RWPE2 (cell line): Measurements from ENCODE around the gene CAMKV.
"Not testable (repeated sequence)": the region's sequence is repeated elsewhere in the genome, so short reads cannot be mapped to it uniquely, and the experiment has no call there.

Experiments used
- ATAC-seq: fragments of 200-7000 bp; cut with Tn5 transposase; 3 replicates; pipeline ENCODE4 v1.9.1; 2021; ENCODE audit warnings: low read depth
- DNase-seq: peaks from one replicate; pipeline ENCODE4 v3.0.0-alpha.2; 2020; ENCODE audit warnings: low spot score
- H3K27ac ChIP-seq: fragments of 450-650 bp; 2 replicates; pipeline ENCODE4 v1.5.1; 2017; ENCODE audit warnings: mild to moderate bottlenecking; ENCODE audit not compliant: poor library complexity, severe bottlenecking
- H3K27me3 ChIP-seq: fragments of 250-450 bp; sonication (Bioruptor Pico); 2 replicates; pipeline ENCODE4 v1.5.1; 2021; ENCODE audit warnings: mild to moderate bottlenecking, moderate library complexity; ENCODE audit not compliant: insufficient read depth, poor library complexity, severe bottlenecking
- H3K36me3 ChIP-seq: fragments of 250-450 bp; sonication (Bioruptor Pico); 2 replicates; pipeline ENCODE4 v1.5.1; 2020; ENCODE audit warnings: low read depth, mild to moderate bottlenecking, moderate library complexity
- H3K4me1 ChIP-seq: fragments of 250-450 bp; sonication (Bioruptor Pico); 2 replicates; pipeline ENCODE4 v1.5.1; 2021; ENCODE audit warnings: mild to moderate bottlenecking, moderate library complexity; ENCODE audit not compliant: insufficient read depth, poor library complexity, severe bottlenecking
- H3K4me3 ChIP-seq: fragments of 250-450 bp; sonication (Bioruptor Pico); 2 replicates; pipeline ENCODE4 v1.5.1; 2021; ENCODE audit warnings: mild to moderate bottlenecking, moderate library complexity; ENCODE audit not compliant: severe bottlenecking
- H3K9me3 ChIP-seq: fragments of 250-450 bp; sonication (Bioruptor Pico); 2 replicates; pipeline ENCODE4 v1.5.1; 2021; ENCODE audit warnings: mild to moderate bottlenecking, moderate library complexity; ENCODE audit not compliant: severe bottlenecking
- CTCF ChIP-seq: fragments of 450-650 bp; IDR thresholded peaks from one replicate; pipeline ENCODE4 v1.5.1; 2017; ENCODE audit warnings: mild to moderate bottlenecking, moderate library complexity; ENCODE audit not compliant: poor library complexity, severe bottlenecking

Gene CAMKV

GRCh38 chr3:49869525-49870126, at the start of gene CAMKV:
Gene CAMKV, minus strand, starts transcription at chr3:49869906. Its CDS starts 7,518 bp downstream, at chr3:49862388.
- H3K4me3 ChIP-seq, result peak within 1 kb of the TSS; percentile 10

GRCh38 chr3:49917806-49918590, 48.3 kb upstream of the CAMKV start:
- not testable (repeated sequence) for H3K9me3 ChIP-seq, DNase-seq, ATAC-seq, H3K4me1 ChIP-seq, H3K27me3 ChIP-seq, H3K36me3 ChIP-seq, H3K4me3 ChIP-seq, H3K27ac ChIP-seq

More at GRCh38 chr3:49869525-49870126, at the start of gene CAMKV:
- H3K27me3 ChIP-seq, result peaks cover 34% of the 10 kb centered on the region
- no peaks in the 10 kb centered on the region for H3K4me1 ChIP-seq
- no peaks in the 10 kb centered on the region for H3K36me3 ChIP-seq
- DNase-seq (no peak), ATAC-seq (peak; percentile 40)
- no peaks in the 10 kb centered on the region for H3K9me3 ChIP-seq
- H3K27ac ChIP-seq, result no peak within 1 kb of the TSS
- TF ChIP-seq CTCF, result no peak

GRCh38 chr3:49916686-49917085, 47.0 kb upstream of the CAMKV start:
- DNase-seq (no peak), ATAC-seq (no peak)
- Histone ChIP-seq H3K9me3 (no peaks in the 10 kb centered on the region), H3K27ac (no peak overlapping the region), H3K36me3 (no peaks in the 10 kb centered on the region; the same call in 1 of the 2 replicates), H3K4me1 (no peaks in the 10 kb centered on the region), H3K4me3 (no peak overlapping the region), H3K27me3 (no peaks in the 10 kb centered on the region)
- TF ChIP-seq CTCF, result no peak

- ATAC-seq (peak; percentile 52; the same call in 2 of the 3 replicates), DNase-seq (no peak)
- Histone ChIP-seq H3K9me3 (no peaks in the 10 kb centered on the region), H3K27ac (no peak overlapping the region), H3K4me3 (no peak overlapping the region), H3K36me3 (no peaks in the 10 kb centered on the region; the same call in 1 of the 2 replicates), H3K4me1 (no peaks in the 10 kb centered on the region), H3K27me3 (no peaks in the 10 kb centered on the region)
- TF ChIP-seq CTCF, result no peak
These were observed 45.2 kb upstream of the CAMKV start for GRCh38 chr3:49914906-49915305.

- H3K27ac ChIP-seq, result no peak overlapping the region
- no peak for TF ChIP-seq CTCF
- H3K36me3 ChIP-seq, result no peaks in the 10 kb centered on the region; the same call in 1 of the 2 replicates
- H3K4me1 ChIP-seq, result no peaks in the 10 kb centered on the region
- no peak for ATAC-seq
- no peaks in the 10 kb centered on the region for H3K27me3 ChIP-seq
- no peak overlapping the region for H3K4me3 ChIP-seq
- no peak for DNase-seq
- no peaks in the 10 kb centered on the region for H3K9me3 ChIP-seq
These were observed 43.2 kb upstream of the CAMKV start for GRCh38 chr3:49912881-49913281.
